Measurements from ENCODE around the gene C19orf25.

- no peak for TF ChIP-seq CTCF (IDR thresholded peaks at IDR 0.05)
- no peak for TF ChIP-seq EZH2 (IDR thresholded peaks at IDR 0.05; ENCODE audit: borderline replicate concordance, insufficient read depth, low read depth, low read length, poor library complexity, severe bottlenecking)
These were observed 33.9 kb upstream of the C19orf25 start, which contains the start of gene ADAMTSL5 for GRCh38 chr19:1512671-1513498.

All from B cell (primary cell).